Smooth muscle cell (in vitro differentiated cells): ENCODE results near the gene CHKB. TPM values are rescaled to one million over a fixed set of nuclear protein-coding genes. Genes with fewer than 3 reads are reported as not detected.

Experiments
- DNase-seq: peaks from one replicate; lab custom pipeline; 2025; ENCODE audit not compliant: unreplicated experiment; lab: John Stamatoyannopoulos, UW
- H2AFZ ChIP-seq: fragments of 200-600 bp; sonication (generic); 2 replicates; pipeline ENCODE4 v1.6.0; 2016; ENCODE audit warnings: antibody characterized with exemption, low read depth, mild to moderate bottlenecking
- H3F3A ChIP-seq: fragments of 200-600 bp; sonication (generic); 2 replicates; pipeline ENCODE4 v1.6.0; 2017; ENCODE audit warnings: antibody characterized with exemption, low read depth
- H3K27ac ChIP-seq: fragments of 200-600 bp; sonication (generic); 2 replicates; pipeline ENCODE4 v1.5.1; 2016; ENCODE audit warnings: low read depth, mild to moderate bottlenecking
- H3K27me3 ChIP-seq: fragments of 200-600 bp; sonication (generic); 2 replicates; pipeline ENCODE4 v1.6.1; 2016; ENCODE audit warnings: low read depth, mild to moderate bottlenecking
- H3K36me3 ChIP-seq: fragments of 200-600 bp; sonication (generic); 2 replicates; pipeline ENCODE4 v1.5.1; 2016; ENCODE audit warnings: low read depth
- H3K4me1 ChIP-seq: fragments of 200-600 bp; sonication (generic); 2 replicates; pipeline ENCODE4 v1.5.1; 2016; ENCODE audit warnings: low read depth
- H3K4me2 ChIP-seq: fragments of 200-600 bp; sonication (generic); 2 replicates; pipeline ENCODE4 v1.6.0; 2016; ENCODE audit warnings: mild to moderate bottlenecking
- H3K4me3 ChIP-seq: fragments of 200-600 bp; sonication (generic); 2 replicates; pipeline ENCODE4 v1.5.1; 2016; ENCODE audit warnings: mild to moderate bottlenecking
- H3K79me2 ChIP-seq: fragments of 200-600 bp; sonication (generic); 2 replicates; pipeline ENCODE4 v1.6.0; 2016; ENCODE audit warnings: low read depth, mild to moderate bottlenecking
- H3K9ac ChIP-seq: fragments of 200-600 bp; sonication (generic); 2 replicates; pipeline ENCODE4 v1.6.0; 2016; ENCODE audit warnings: low read depth
- H3K9me3 ChIP-seq: fragments of 200-600 bp; sonication (generic); replicated peaks from 2 replicates; pipeline ENCODE4 v1.5.1; 2016; ENCODE audit warnings: low read depth
- H4K20me1 ChIP-seq: fragments of 200-600 bp; sonication (generic); 2 replicates; pipeline ENCODE4 v1.6.0; 2016; ENCODE audit warnings: low read depth
- CTCF ChIP-seq: fragments of 200-600 bp; sonication (generic); IDR thresholded peaks from 2 replicates; pipeline ENCODE4 v1.5.1; 2017; ENCODE audit warnings: borderline replicate concordance, mild to moderate bottlenecking, antibody characterized with exemption; ENCODE audit not compliant: insufficient read depth, poor library complexity, severe bottlenecking
- WGBS: methylation state at CpG from one replicate; pipeline ENCODE4 v1.1.7; 2016; ENCODE audit warnings: low lambda C conversion rate; 5-methylcytosine and 5-hydroxymethylcytosine counted together
- polyA plus RNA-seq: library from polyadenylated mRNA; unstranded; fragments of >200 nt; fragmentation: Nextera tagmentation; extraction: Ambion mirVana; gene quantifications from 2 replicates; pipeline ENCODE4 v1.2.1, GENCODE V29; 2016
- total RNA-seq: library from RNA; depleted of rRNA; stranded (reverse); fragments of >200 nt; gene quantifications from 2 replicates; pipeline ENCODE4 v1.2.3, GENCODE V29; 2014

The CHKB gene
- total and polyA plus RNA-seq, 2 experiments from 2014 or later = 35.2 to 62.8 TPM

GRCh38 chr22:50600967-50601668 lies 18.5 kb upstream of the CHKB start:
- Histone ChIP-seq H3K9me3 (no peaks in the 10 kb centered on the region), H3K27me3 (peaks cover 56% of the 10 kb centered on the region), H3K4me3 (peak overlapping the region; percentile 39), H3K27ac (no peak overlapping the region), H2AFZ (no peak overlapping the region), H3F3A (no peaks in the 10 kb centered on the region), H3K4me2 (peak overlapping the region; percentile 88), H3K9ac (no peak overlapping the region), H4K20me1 (no peaks in the 10 kb centered on the region), H3K4me1 (peaks cover 5% of the 10 kb centered on the region), H3K79me2 (no peaks in the 10 kb centered on the region), H3K36me3 (no peaks in the 10 kb centered on the region)
- no peak for DNase-seq
- TF ChIP-seq CTCF = no peak
- whole genome bisulfite sequencing = 17% methylated on average over 15 of the region's 52 CpGs

- H3K27ac ChIP-seq = no peak within 1 kb of the TSS
- H3K79me2 ChIP-seq = no peaks in the 10 kb centered on the region
- no peaks in the 10 kb centered on the region for H3K9me3 ChIP-seq
- H2AFZ ChIP-seq = no peak within 1 kb of the TSS
- peaks cover 51% of the 10 kb centered on the region for H3K27me3 ChIP-seq
- no peaks in the 10 kb centered on the region for H3K36me3 ChIP-seq
- peak within 1 kb of the TSS; percentile 88 for H3K4me2 ChIP-seq
- DNase-seq = no peak
- H3K4me3 ChIP-seq = peak within 1 kb of the TSS; percentile 39
- WGBS = no CpG with 5 or more reads among the region's 61 CpGs
- H3K4me1 ChIP-seq = peaks cover 5% of the 10 kb centered on the region
- no peak within 1 kb of the TSS for H3K9ac ChIP-seq
- H4K20me1 ChIP-seq = no peaks in the 10 kb centered on the region
- no peak for TF ChIP-seq CTCF
- H3F3A ChIP-seq = no peaks in the 10 kb centered on the region
Measured at GRCh38 chr22:50600538-50600937, 17.9 kb upstream of the CHKB start, which contains the start of gene MAPK8IP2. Gene MAPK8IP2, plus strand, starts transcription at chr22:50600793. Its CDS starts 26 bp downstream, at chr22:50600819.

- WGBS = 36% methylated on average over 33 of the region's 52 CpGs
- H3K9ac ChIP-seq = no peak overlapping the region
- TF ChIP-seq CTCF = no peak
- H3K4me2 ChIP-seq = peak overlapping the region; percentile 88
- peak overlapping the region; percentile 39 for H3K4me3 ChIP-seq
- peaks cover 47% of the 10 kb centered on the region for H3K27me3 ChIP-seq
- no peaks in the 10 kb centered on the region for H3F3A ChIP-seq
- H3K4me1 ChIP-seq = peaks cover 5% of the 10 kb centered on the region
- no peaks in the 10 kb centered on the region for H3K9me3 ChIP-seq
- H2AFZ ChIP-seq = no peak overlapping the region
- H3K27ac ChIP-seq = no peak overlapping the region
- no peaks in the 10 kb centered on the region for H3K79me2 ChIP-seq
- peak; percentile 34 for DNase-seq
- no peaks in the 10 kb centered on the region for H4K20me1 ChIP-seq
- H3K36me3 ChIP-seq = no peaks in the 10 kb centered on the region
Measured at GRCh38 chr22:50599816-50600455, 17.3 kb upstream of the CHKB start.
